Neural progenitor cell (in vitro differentiated cells): Measurements from ENCODE around the gene SIRPB1.

Experiments
- EZH2 ChIP-seq: fragments of 200-600 bp; sonication (generic); IDR thresholded peaks from 2 replicates; pipeline ENCODE4 v1.6.1; 2017; ENCODE audit warnings: antibody characterized with exemption, mild to moderate bottlenecking, moderate library complexity
- EZH2phosphoT487 ChIP-seq: fragments of 200-600 bp; sonication (generic); IDR thresholded peaks from 2 replicates; pipeline ENCODE4 v1.6.1; 2017; ENCODE audit warnings: antibody characterized with exemption
- TF ChIP-seq, protein P1 (sequence below): fragments of 200-600 bp; sonication (generic); IDR thresholded peaks from 2 replicates; pipeline ENCODE4 v1.5.1; 2017; ENCODE audit warnings: antibody characterized with exemption, mild to moderate bottlenecking

- TF ChIP-seq, protein P1, sequence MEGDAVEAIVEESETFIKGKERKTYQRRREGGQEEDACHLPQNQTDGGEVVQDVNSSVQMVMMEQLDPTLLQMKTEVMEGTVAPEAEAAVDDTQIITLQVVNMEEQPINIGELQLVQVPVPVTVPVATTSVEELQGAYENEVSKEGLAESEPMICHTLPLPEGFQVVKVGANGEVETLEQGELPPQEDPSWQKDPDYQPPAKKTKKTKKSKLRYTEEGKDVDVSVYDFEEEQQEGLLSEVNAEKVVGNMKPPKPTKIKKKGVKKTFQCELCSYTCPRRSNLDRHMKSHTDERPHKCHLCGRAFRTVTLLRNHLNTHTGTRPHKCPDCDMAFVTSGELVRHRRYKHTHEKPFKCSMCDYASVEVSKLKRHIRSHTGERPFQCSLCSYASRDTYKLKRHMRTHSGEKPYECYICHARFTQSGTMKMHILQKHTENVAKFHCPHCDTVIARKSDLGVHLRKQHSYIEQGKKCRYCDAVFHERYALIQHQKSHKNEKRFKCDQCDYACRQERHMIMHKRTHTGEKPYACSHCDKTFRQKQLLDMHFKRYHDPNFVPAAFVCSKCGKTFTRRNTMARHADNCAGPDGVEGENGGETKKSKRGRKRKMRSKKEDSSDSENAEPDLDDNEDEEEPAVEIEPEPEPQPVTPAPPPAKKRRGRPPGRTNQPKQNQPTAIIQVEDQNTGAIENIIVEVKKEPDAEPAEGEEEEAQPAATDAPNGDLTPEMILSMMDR = no peak
- TF ChIP-seq EZH2 = no peak
- no peak for TF ChIP-seq EZH2phosphoT487
Observed at GRCh38 chr20:1595333-1595732, 24.5 kb downstream of the SIRPB1 start.
